Measurements from ENCODE around the gene PRR20B. TPM values are rescaled to one million over a fixed set of nuclear protein-coding genes. Genes with fewer than 3 reads are reported as not detected.
"Not testable (repeated sequence)": the region's sequence is repeated elsewhere in the genome, so short reads cannot be mapped to it uniquely, and the experiment has no call there.

Gene PRR20B
- total RNA-seq: not detected

- H3K4me3 ChIP-seq, H3K27me3 ChIP-seq, H3K4me1 ChIP-seq, H3K9me3 ChIP-seq, H3K36me3 ChIP-seq, ATAC-seq, H3K27ac ChIP-seq: not testable (repeated sequence)
- no CpG with 5 or more reads among the region's 22 CpGs for WGBS, 2 donors (ENCODE audit: low coverage in 1 of 2)
Observed at GRCh38 chr13:57147188-57147587, at the start of gene PRR20B. TSS of gene PRR20B (plus strand) at chr13:57147488. CDS start at chr13:57147875, 387 bp downstream.

DNA sequence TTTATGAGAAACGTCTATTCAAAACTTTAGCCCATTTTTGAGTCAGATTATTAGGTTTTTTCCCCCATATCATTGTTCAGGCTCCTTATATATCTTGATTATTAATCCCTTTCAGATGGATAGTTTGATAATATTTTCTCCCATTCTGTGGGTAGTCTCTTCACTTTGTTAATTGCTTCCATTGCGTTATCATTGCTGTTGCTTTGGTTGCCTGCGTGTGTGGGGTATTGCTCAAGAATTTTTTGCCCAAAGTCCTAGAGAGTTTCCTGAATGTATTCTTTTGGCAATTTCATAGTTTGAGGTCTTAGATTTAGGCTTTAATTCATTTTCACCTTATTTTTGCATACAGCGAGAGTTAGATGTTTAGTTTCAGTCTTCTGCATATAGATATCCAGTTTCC, 32.3 kb upstream of the PRR20B start:
- no peak overlapping the region for H3K4me3 ChIP-seq
- no peak for ATAC-seq
- H3K9me3 ChIP-seq: peaks cover 0 to 11% (median 0%) of the 10 kb centered on the region in 3 donors
- H3K27me3 ChIP-seq: no peaks in the 10 kb centered on the region
- no peak overlapping the region for H3K27ac ChIP-seq
- no peaks in the 10 kb centered on the region for H3K4me1 ChIP-seq
- WGBS, 2 donors (ENCODE audit: low coverage in 1 of 2): 94 to 100% methylated on average over 3 to 4 of the region's 4 CpGs
- no peaks in the 10 kb centered on the region for H3K36me3 ChIP-seq
- TF ChIP-seq EP300 (IDR thresholded peaks at IDR 0.05) (no peak), CTCF (IDR thresholded peaks at IDR 0.05) (no peak), POLR2A (IDR thresholded peaks at IDR 0.05) (no peak), POLR2AphosphoS5 (IDR thresholded peaks at IDR 0.05) (no peak)

- ATAC-seq: peak; percentile 74
- WGBS, 2 donors (ENCODE audit: low coverage in 1 of 2): 0 to 13% methylated on average over 1 of the region's 1 CpG
Observed at GRCh38 chr13:57123681-57124080, 23.6 kb upstream of the PRR20B start.

DNA sequence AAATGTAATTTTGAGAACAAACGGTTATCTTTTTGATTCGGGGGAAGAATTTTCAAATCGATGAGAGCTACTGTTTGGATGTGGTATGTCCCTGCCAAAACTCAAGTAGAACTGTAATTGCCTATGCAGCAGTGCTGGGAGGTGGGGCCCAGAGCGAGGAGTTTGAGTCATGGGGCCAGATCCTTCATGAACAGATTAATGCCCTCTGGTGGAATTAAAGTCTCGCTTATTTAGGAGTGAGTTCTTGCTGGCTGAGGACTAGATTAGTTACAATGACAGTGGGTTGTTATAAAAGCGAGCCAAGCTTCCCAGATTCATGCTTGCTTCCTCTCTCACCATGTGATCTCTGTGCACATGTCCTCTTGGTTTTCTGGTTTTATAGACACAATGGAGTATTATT, 18.4 kb upstream of the PRR20B start:
- H3K9me3 ChIP-seq: no peaks in the 10 kb centered on the region
- ATAC-seq: no peak
- TF ChIP-seq POLR2AphosphoS5 (IDR thresholded peaks at IDR 0.05) (no peak), EP300 (IDR thresholded peaks at IDR 0.05) (no peak), POLR2A (IDR thresholded peaks at IDR 0.05) (no peak), CTCF (IDR thresholded peaks at IDR 0.05) (no peak)
- no peak overlapping the region for H3K27ac ChIP-seq
- H3K4me1 ChIP-seq: peaks cover 0 to 2% (median 0%) of the 10 kb centered on the region in 3 donors
- no peak overlapping the region for H3K4me3 ChIP-seq
- no peaks in the 10 kb centered on the region for H3K27me3 ChIP-seq
- 85 to 91% methylated on average over 6 of the region's 6 CpGs for WGBS, 2 donors (ENCODE audit: low coverage in 1 of 2)
- no peaks in the 10 kb centered on the region for H3K36me3 ChIP-seq

More at GRCh38 chr13:57123681-57124080, 23.6 kb upstream of the PRR20B start:
- Histone ChIP-seq H3K27ac (peak overlapping the region in 1 of 4 donors; percentile 26), H3K27me3 (no peaks in the 10 kb centered on the region), H3K9me3 (no peaks in the 10 kb centered on the region), H3K4me3 (no peak overlapping the region), H3K4me1 (peaks cover 0 to 9% (median 0%) of the 10 kb centered on the region in 3 donors), H3K36me3 (no peaks in the 10 kb centered on the region)
- TF ChIP-seq POLR2AphosphoS5 (IDR thresholded peaks at IDR 0.05): peak; percentile 27
- no peak for TF ChIP-seq POLR2A (IDR thresholded peaks at IDR 0.05)
- TF ChIP-seq CTCF (IDR thresholded peaks at IDR 0.05): no peak
- no peak for TF ChIP-seq EP300 (IDR thresholded peaks at IDR 0.05)

DNA sequence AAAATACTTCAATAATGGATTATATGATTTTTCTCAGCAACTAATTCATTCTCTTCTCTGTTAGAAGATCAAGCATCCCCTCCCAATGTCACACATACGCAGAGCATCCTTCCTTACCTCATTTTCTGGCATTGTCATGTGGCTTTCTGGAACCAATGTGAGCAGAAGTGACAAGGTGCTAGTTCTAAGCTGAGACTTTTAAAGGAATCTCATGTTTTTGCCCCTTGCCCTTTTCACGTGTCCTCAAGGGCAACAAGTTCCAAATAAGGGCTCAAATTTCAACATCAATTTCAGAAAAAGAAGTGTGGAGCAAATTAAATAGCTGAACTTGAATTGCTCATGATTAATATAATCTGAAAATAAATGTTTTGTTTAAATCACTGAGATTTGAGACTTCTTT, 11.2 kb upstream of the PRR20B start:
- H3K4me3 ChIP-seq: no peak overlapping the region
- no peak for TF ChIP-seq POLR2AphosphoS5 (IDR thresholded peaks at IDR 0.05)
- TF ChIP-seq CTCF (IDR thresholded peaks at IDR 0.05): no peak
- TF ChIP-seq EP300 (IDR thresholded peaks at IDR 0.05): no peak
- H3K36me3 ChIP-seq: no peaks in the 10 kb centered on the region
- ATAC-seq: no peak
- H3K27ac ChIP-seq: no peak overlapping the region
- H3K4me1 ChIP-seq: no peaks in the 10 kb centered on the region
- WGBS, 2 donors (ENCODE audit: low coverage in 1 of 2): 24 to 44% methylated on average over 2 of the region's 2 CpGs
- no peaks in the 10 kb centered on the region for H3K27me3 ChIP-seq
- no peaks in the 10 kb centered on the region for H3K9me3 ChIP-seq
